Esophagus squamous epithelium (tissue), 4 donors: ENCODE measurements around the gene ZNF620.

Experiments used
- CTCF ChIP-seq, 6 experiments: fragments of 450-650 bp in 4 of 6; fragments of 200-600 bp in 2 of 6; sonication (generic) in 2 of 6; IDR thresholded peaks; one replicate each; pipeline ENCODE4 v1.5.1; 2016 to 2019; ENCODE audit warnings: antibody characterized with exemption in 6 of 6, mild to moderate bottlenecking in 4 of 6, moderate library complexity in 4 of 6
- POLR2A ChIP-seq, 4 donors: fragments of 450-650 bp; IDR thresholded peaks; one replicate each; pipeline ENCODE4 v1.6.1; 2017; ENCODE audit warnings: antibody characterized with exemption in 4 of 4, mild to moderate bottlenecking in 4 of 4, moderate library complexity in 3 of 4

GRCh38 chr3:40516201-40516600 is 10.4 kb downstream of the ZNF620 start:
- TF ChIP-seq CTCF (IDR thresholded peaks at IDR 0.05), result no peak
- no peak for TF ChIP-seq POLR2A (IDR thresholded peaks at IDR 0.05)
